Transverse colon (tissue), 4 donors: ENCODE measurements around the gene C1QC.

Source experiments
- CTCF ChIP-seq, 5 experiments: fragments of 200-600 bp in 3 of 5; fragments of 450-650 bp in 2 of 5; sonication (generic) in 3 of 5; IDR thresholded peaks; 1 replicate in 2 of 5; 2 replicates in 3 of 5; pipeline ENCODE4 v1.5.1; 2016 to 2017; ENCODE audit warnings: antibody characterized with exemption in 5 of 5, inconsistent platforms in 3 of 5, mild to moderate bottlenecking in 2 of 5, moderate library complexity in 1 of 5
- POLR2A ChIP-seq: fragments of 450-650 bp; IDR thresholded peaks from one replicate; pipeline ENCODE4 v1.6.1; 2016; ENCODE audit warnings: antibody characterized with exemption, mild to moderate bottlenecking, moderate library complexity
- POLR2AphosphoS5 ChIP-seq, 3 donors: sonication (generic); formaldehyde crosslinking; IDR thresholded peaks; one replicate each; pipeline ENCODE4 v1.6.1; 2016; ENCODE audit warnings: antibody characterized with exemption in 3 of 3

GRCh38 chr1:22602060-22602740 lies 41.2 kb upstream of the C1QC start:
- TF ChIP-seq POLR2A (no peak), CTCF (IDR thresholded peaks at IDR 0.05) (no peak), POLR2AphosphoS5 (IDR thresholded peaks at IDR 0.05) (no peak)
